ENCODE data around the gene C18orf54. TPM values are rescaled to one million over a fixed set of nuclear protein-coding genes. Genes with fewer than 3 reads are reported as not detected.

C18orf54 gene
- total and polyA plus RNA-seq, 2 donors (not counting 1 experiment from before 2014, with no cell fraction given) = 0.60 to 4.8 TPM

- Mint-ChIP-seq H3K27ac (no peak overlapping the region), H3K4me3 (no peak overlapping the region), H3K4me1 (no peaks in the 10 kb centered on the region), H3K27me3 (peaks cover 41% of the 10 kb centered on the region), H3K9me3 (ENCODE audit: insufficient read depth) (no peaks in the 10 kb centered on the region)
- POLR2A ChIA-PET = no interaction called here
- CTCF ChIA-PET = no interaction called here
- Histone ChIP-seq H3K9me3 (ENCODE audit: control extremely low read depth in 1 of 3, control insufficient read depth in 2 of 3, insufficient read depth in 1 of 3, low read length in 2 of 3) (no peaks in the 10 kb centered on the region), H3K79me2 (ENCODE audit: control insufficient read depth, insufficient read depth, low read length) (no peaks in the 10 kb centered on the region), H2AFZ (ENCODE audit: insufficient read depth, low read depth, low read length, poor library complexity, severe bottlenecking) (no peak overlapping the region), H3K27ac (ENCODE audit: low read length in 2 of 2) (no peak overlapping the region), H3K4me1 (ENCODE audit: control insufficient read depth in 2 of 2, insufficient read depth in 2 of 2, low read length in 2 of 2) (no peaks in the 10 kb centered on the region), H3K36me3 (replicated peaks in 1 of 2; ENCODE audit: control extremely low read depth in 1 of 2, control insufficient read depth in 1 of 2, extremely low read depth in 1 of 2, insufficient read depth in 2 of 2, low read length in 1 of 2) (no peaks in the 10 kb centered on the region), H3K27me3 (replicated peaks in 1 of 4; ENCODE audit: control extremely low read depth in 1 of 4, control insufficient read depth in 3 of 4, insufficient read depth in 4 of 4, low read length in 3 of 4) (peaks cover 0 to 10% (median 0%) of the 10 kb centered on the region in 4 experiments), H3K4me3 (ENCODE audit: control extremely low read depth in 1 of 5, extremely low read depth in 1 of 5, insufficient read depth in 1 of 5, low read depth in 2 of 5, low read length in 4 of 5) (no peak overlapping the region), H3K9ac (ENCODE audit: low read length) (no peak overlapping the region), H4K20me1 (ENCODE audit: control insufficient read depth, insufficient read depth, low read length, poor library complexity, severe bottlenecking) (no peaks in the 10 kb centered on the region), H3K4me2 (replicated peaks; ENCODE audit: low read depth, low read length, poor library complexity, severe bottlenecking) (no peak overlapping the region)
- intact Hi-C loops (cut with micrococcal nuclease) = no loop called here
- ATAC-seq (ENCODE audit: low read depth) (no peak), DNase-seq (no peak)
- TF ChIP-seq EZH2 (IDR thresholded peaks at IDR 0.05; ENCODE audit: borderline replicate concordance, insufficient read depth, low read depth, low read length, poor library complexity, severe bottlenecking) (no peak), CTCF (IDR thresholded peaks at IDR 0.05) (no peak)
- no CpG with 5 or more reads among the region's 1 CpG for WGBS (ENCODE audit: insufficient coverage)
These were observed 54.1 kb downstream of the C18orf54 start for GRCh38 chr18:54411781-54412180.

GRCh38 chr18:54415086-54415485 lies 57.4 kb downstream of the C18orf54 start:
- H3K4me3 Mint-ChIP-seq = no peak overlapping the region
- Histone ChIP-seq H3K36me3 (replicated peaks in 1 of 2; ENCODE audit: control extremely low read depth in 1 of 2, control insufficient read depth in 1 of 2, extremely low read depth in 1 of 2, insufficient read depth in 2 of 2, low read length in 1 of 2) (no peaks in the 10 kb centered on the region), H3K4me2 (replicated peaks; ENCODE audit: low read depth, low read length, poor library complexity, severe bottlenecking) (no peak overlapping the region), H3K4me1 (ENCODE audit: control insufficient read depth in 2 of 2, insufficient read depth in 2 of 2, low read length in 2 of 2) (no peaks in the 10 kb centered on the region), H3K9me3 (ENCODE audit: control extremely low read depth in 1 of 3, control insufficient read depth in 2 of 3, insufficient read depth in 1 of 3, low read length in 2 of 3) (no peaks in the 10 kb centered on the region), H3K9ac (ENCODE audit: low read length) (no peak overlapping the region), H2AFZ (ENCODE audit: insufficient read depth, low read depth, low read length, poor library complexity, severe bottlenecking) (no peak overlapping the region), H3K27ac (ENCODE audit: low read length in 2 of 2) (no peak overlapping the region), H3K27me3 (replicated peaks in 1 of 4; ENCODE audit: control extremely low read depth in 1 of 4, control insufficient read depth in 3 of 4, insufficient read depth in 4 of 4, low read length in 3 of 4) (peaks cover 0 to 10% (median under 1%) of the 10 kb centered on the region in 4 experiments), H4K20me1 (ENCODE audit: control insufficient read depth, insufficient read depth, low read length, poor library complexity, severe bottlenecking) (no peaks in the 10 kb centered on the region), H3K79me2 (ENCODE audit: control insufficient read depth, insufficient read depth, low read length) (no peaks in the 10 kb centered on the region), H3K4me3 (ENCODE audit: control extremely low read depth in 1 of 5, extremely low read depth in 1 of 5, insufficient read depth in 1 of 5, low read depth in 2 of 5, low read length in 4 of 5) (no peak overlapping the region)
- peaks cover 47% of the 10 kb centered on the region for H3K27me3 Mint-ChIP-seq
- H3K4me1 Mint-ChIP-seq = no peaks in the 10 kb centered on the region
- DNase-seq = no peak
- no peak for ATAC-seq (ENCODE audit: low read depth)
- no CpG with 5 or more reads among the region's 2 CpGs for WGBS (ENCODE audit: insufficient coverage)
- POLR2A ChIA-PET = no interaction called here
- TF ChIP-seq CTCF (IDR thresholded peaks at IDR 0.05) = no peak
- TF ChIP-seq EZH2 (IDR thresholded peaks at IDR 0.05; ENCODE audit: borderline replicate concordance, insufficient read depth, low read depth, low read length, poor library complexity, severe bottlenecking) = no peak
- no peaks in the 10 kb centered on the region for H3K9me3 Mint-ChIP-seq (ENCODE audit: insufficient read depth)
- CTCF ChIA-PET = no interaction called here
- intact Hi-C loops (cut with micrococcal nuclease) = no loop called here
- H3K27ac Mint-ChIP-seq = no peak overlapping the region
